GM19193 (cell line): ENCODE data around the gene ERCC2.

Experiments
- POLR2A ChIP-seq: IDR thresholded peaks from 4 replicates; pipeline ENCODE4 v1.6.1; 2011; ENCODE audit not compliant: insufficient read depth, insufficient read length; ENCODE audit errors: extremely low read depth

The ERCC2 gene

GRCh38 chr19:45306040-45306439 is 64.3 kb downstream of the ERCC2 start:
- TF ChIP-seq POLR2A: no peak

GRCh38 chr19:45305421-45305820 is 65.0 kb downstream of the ERCC2 start:
- no peak for TF ChIP-seq POLR2A

GRCh38 chr19:45305007-45305406 is 65.4 kb downstream of the ERCC2 start:
- no peak for TF ChIP-seq POLR2A

- TF ChIP-seq POLR2A: no peak
These were observed 66.0 kb downstream of the ERCC2 start for GRCh38 chr19:45304141-45304926.

GRCh38 chr19:45303269-45304060 is 66.9 kb downstream of the ERCC2 start:
- no peak for TF ChIP-seq POLR2A

- no peak for TF ChIP-seq POLR2A
These were observed 68.0 kb downstream of the ERCC2 start for GRCh38 chr19:45302416-45302815.
